ENCODE measurements around the gene CAMKMT.

CAMKMT gene

DNA sequence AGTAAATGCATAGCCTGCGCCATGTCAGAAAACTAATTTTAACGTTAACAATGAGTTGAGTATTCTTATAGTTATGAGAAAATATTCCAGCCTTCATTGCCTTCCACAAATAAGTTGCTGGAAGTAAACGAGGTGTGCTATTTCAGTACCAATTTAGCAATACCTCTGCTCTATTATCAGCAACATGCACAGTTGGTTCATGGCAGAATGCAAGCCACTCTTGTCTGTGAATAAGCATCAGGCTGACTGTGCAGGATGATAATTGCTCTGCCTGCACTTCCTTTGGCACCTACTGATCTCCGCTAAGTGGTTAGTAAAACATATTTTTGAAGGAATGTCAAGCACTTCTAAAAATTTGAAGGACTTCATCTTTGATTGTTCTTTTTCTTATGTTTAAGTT is 317.8 kb downstream of the CAMKMT start:
- H3K9ac ChIP-seq (ENCODE audit: insufficient read length, low read depth) = no peak overlapping the region
- TF ChIP-seq YY1 (IDR thresholded peaks at IDR 0.05; ENCODE audit: insufficient read depth, insufficient read length) (no peak), SUZ12 (IDR thresholded peaks at IDR 0.05; ENCODE audit: extremely low read depth, insufficient read depth, insufficient read length) (no peak), ZNF274 (IDR thresholded peaks at IDR 0.05; ENCODE audit: low read depth, low read length) (no peak)
- H3K9me3 ChIP-seq (ENCODE audit: insufficient read depth, low read length) = no peaks in the 10 kb centered on the region
- H3K4me1 ChIP-seq (ENCODE audit: insufficient read depth, insufficient read length) = no peaks in the 10 kb centered on the region
- no peaks in the 10 kb centered on the region for H3K36me3 ChIP-seq (ENCODE audit: insufficient read depth, insufficient read length, low read length)
- no peak for DNase-seq (ENCODE audit: low read depth, low spot score)
- no peaks in the 10 kb centered on the region for H3K27me3 ChIP-seq (ENCODE audit: insufficient read depth, insufficient read length)
- no peak overlapping the region for H3K4me3 ChIP-seq (ENCODE audit: insufficient read length, low read depth)

DNA sequence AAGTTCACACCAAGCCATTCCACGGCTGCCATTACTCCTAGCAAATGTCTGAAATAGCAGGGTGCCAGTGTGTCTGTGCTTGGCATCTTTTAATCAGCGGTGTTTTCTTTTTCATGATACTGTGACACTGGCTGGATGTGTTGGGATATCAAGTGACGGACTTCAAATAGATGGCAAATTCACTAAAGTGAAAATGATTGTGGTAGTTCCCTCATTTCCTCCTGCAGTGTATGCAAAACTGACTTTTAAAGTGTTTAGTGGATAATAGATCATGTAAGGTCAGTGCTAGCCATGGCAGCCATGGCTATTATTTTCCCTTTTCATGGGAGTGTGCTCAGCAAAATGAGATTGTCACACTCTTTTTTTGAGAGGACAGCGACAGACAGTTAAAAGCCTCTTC is 318.2 kb downstream of the CAMKMT start:
- Histone ChIP-seq H3K9me3 (ENCODE audit: insufficient read depth, low read length) (no peaks in the 10 kb centered on the region), H3K9ac (ENCODE audit: insufficient read length, low read depth) (no peak overlapping the region), H3K36me3 (ENCODE audit: insufficient read depth, insufficient read length, low read length) (no peaks in the 10 kb centered on the region), H3K4me3 (ENCODE audit: insufficient read length, low read depth) (no peak overlapping the region), H3K4me1 (ENCODE audit: insufficient read depth, insufficient read length) (no peaks in the 10 kb centered on the region), H3K27me3 (ENCODE audit: insufficient read depth, insufficient read length) (no peaks in the 10 kb centered on the region)
- no peak for TF ChIP-seq ZNF274 (IDR thresholded peaks at IDR 0.05; ENCODE audit: low read depth, low read length)
- TF ChIP-seq SUZ12 (IDR thresholded peaks at IDR 0.05; ENCODE audit: extremely low read depth, insufficient read depth, insufficient read length) = no peak
- no peak for TF ChIP-seq YY1 (IDR thresholded peaks at IDR 0.05; ENCODE audit: insufficient read depth, insufficient read length)
- no peak for DNase-seq (ENCODE audit: low read depth, low spot score)

GRCh38 chr2:44680424-44680971 is 318.8 kb downstream of the CAMKMT start:
- Histone ChIP-seq H3K9ac (ENCODE audit: insufficient read length, low read depth) (no peak overlapping the region), H3K27me3 (ENCODE audit: insufficient read depth, insufficient read length) (no peaks in the 10 kb centered on the region), H3K36me3 (ENCODE audit: insufficient read depth, insufficient read length, low read length) (no peaks in the 10 kb centered on the region), H3K9me3 (ENCODE audit: insufficient read depth, low read length) (no peaks in the 10 kb centered on the region), H3K4me3 (ENCODE audit: insufficient read length, low read depth) (no peak overlapping the region), H3K4me1 (ENCODE audit: insufficient read depth, insufficient read length) (no peaks in the 10 kb centered on the region)
- no peak for DNase-seq (ENCODE audit: low read depth, low spot score)
- no peak for TF ChIP-seq SUZ12 (IDR thresholded peaks at IDR 0.05; ENCODE audit: extremely low read depth, insufficient read depth, insufficient read length)
- no peak for TF ChIP-seq YY1 (IDR thresholded peaks at IDR 0.05; ENCODE audit: insufficient read depth, insufficient read length)
- no peak for TF ChIP-seq ZNF274 (IDR thresholded peaks at IDR 0.05; ENCODE audit: low read depth, low read length)

- no peak overlapping the region for H3K9ac ChIP-seq (ENCODE audit: insufficient read length, low read depth)
- no peak overlapping the region for H3K4me3 ChIP-seq (ENCODE audit: insufficient read length, low read depth)
- TF ChIP-seq ZNF274 (IDR thresholded peaks at IDR 0.05; ENCODE audit: low read depth, low read length) (no peak), SUZ12 (IDR thresholded peaks at IDR 0.05; ENCODE audit: extremely low read depth, insufficient read depth, insufficient read length) (no peak), YY1 (IDR thresholded peaks at IDR 0.05; ENCODE audit: insufficient read depth, insufficient read length) (no peak)
- no peaks in the 10 kb centered on the region for H3K27me3 ChIP-seq (ENCODE audit: insufficient read depth, insufficient read length)
- no peaks in the 10 kb centered on the region for H3K36me3 ChIP-seq (ENCODE audit: insufficient read depth, insufficient read length, low read length)
- no peak for DNase-seq (ENCODE audit: low read depth, low spot score)
- H3K4me1 ChIP-seq (ENCODE audit: insufficient read depth, insufficient read length) = no peaks in the 10 kb centered on the region
- H3K9me3 ChIP-seq (ENCODE audit: insufficient read depth, low read length) = no peaks in the 10 kb centered on the region
These were observed 319.3 kb downstream of the CAMKMT start for GRCh38 chr2:44680983-44681531.

DNA sequence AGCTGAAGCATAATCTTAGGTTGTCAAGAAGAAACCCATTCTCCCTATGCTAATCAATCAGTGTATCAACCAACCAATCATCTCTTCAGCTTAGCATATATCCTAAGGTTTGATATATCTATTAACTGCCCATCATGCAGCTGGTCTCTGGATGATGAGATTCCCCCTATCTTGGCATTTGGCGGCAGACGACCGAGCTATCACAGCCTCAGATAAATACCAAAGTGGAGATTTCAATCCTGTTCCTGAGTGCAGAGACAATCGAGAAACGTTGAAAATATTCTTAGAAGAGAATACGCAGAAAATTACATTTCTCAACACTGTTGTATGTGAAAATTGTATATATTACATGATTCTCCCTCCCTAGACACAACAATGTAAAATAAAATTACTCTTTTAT is 320.7 kb downstream of the CAMKMT start:
- Histone ChIP-seq H3K4me1 (ENCODE audit: insufficient read depth, insufficient read length) (no peaks in the 10 kb centered on the region), H3K9me3 (ENCODE audit: insufficient read depth, low read length) (no peaks in the 10 kb centered on the region), H3K9ac (ENCODE audit: insufficient read length, low read depth) (no peak overlapping the region), H3K27me3 (ENCODE audit: insufficient read depth, insufficient read length) (no peaks in the 10 kb centered on the region), H3K36me3 (ENCODE audit: insufficient read depth, insufficient read length, low read length) (no peaks in the 10 kb centered on the region), H3K4me3 (ENCODE audit: insufficient read length, low read depth) (no peak overlapping the region)
- no peak for DNase-seq (ENCODE audit: low read depth, low spot score)
- TF ChIP-seq SUZ12 (IDR thresholded peaks at IDR 0.05; ENCODE audit: extremely low read depth, insufficient read depth, insufficient read length) = no peak
- no peak for TF ChIP-seq ZNF274 (IDR thresholded peaks at IDR 0.05; ENCODE audit: low read depth, low read length)
- no peak for TF ChIP-seq YY1 (IDR thresholded peaks at IDR 0.05; ENCODE audit: insufficient read depth, insufficient read length)

- TF ChIP-seq YY1 (IDR thresholded peaks at IDR 0.05; ENCODE audit: insufficient read depth, insufficient read length) (no peak), SUZ12 (IDR thresholded peaks at IDR 0.05; ENCODE audit: extremely low read depth, insufficient read depth, insufficient read length) (no peak), ZNF274 (IDR thresholded peaks at IDR 0.05; ENCODE audit: low read depth, low read length) (no peak)
- H3K9me3 ChIP-seq (ENCODE audit: insufficient read depth, low read length) = no peaks in the 10 kb centered on the region
- H3K27me3 ChIP-seq (ENCODE audit: insufficient read depth, insufficient read length) = no peaks in the 10 kb centered on the region
These were observed 322.8 kb downstream of the CAMKMT start for GRCh38 chr2:44684559-44684958.

GRCh38 chr2:44686561-44686960 is 324.8 kb downstream of the CAMKMT start:
- Histone ChIP-seq H3K4me3 (ENCODE audit: insufficient read length, low read depth) (no peak overlapping the region), H3K4me1 (ENCODE audit: insufficient read depth, insufficient read length) (no peaks in the 10 kb centered on the region), H3K27me3 (ENCODE audit: insufficient read depth, insufficient read length) (no peaks in the 10 kb centered on the region), H3K9me3 (ENCODE audit: insufficient read depth, low read length) (no peaks in the 10 kb centered on the region), H3K36me3 (ENCODE audit: insufficient read depth, insufficient read length, low read length) (no peaks in the 10 kb centered on the region), H3K9ac (ENCODE audit: insufficient read length, low read depth) (no peak overlapping the region)
- no peak for TF ChIP-seq ZNF274 (IDR thresholded peaks at IDR 0.05; ENCODE audit: low read depth, low read length)
- no peak for TF ChIP-seq YY1 (IDR thresholded peaks at IDR 0.05; ENCODE audit: insufficient read depth, insufficient read length)
- TF ChIP-seq SUZ12 (IDR thresholded peaks at IDR 0.05; ENCODE audit: extremely low read depth, insufficient read depth, insufficient read length) = no peak
- no peak for DNase-seq (ENCODE audit: low read depth, low spot score)

More at GRCh38 chr2:44684559-44684958, 322.8 kb downstream of the CAMKMT start:
- no peak for DNase-seq (ENCODE audit: low read depth, low spot score)
- Histone ChIP-seq H3K4me1 (ENCODE audit: insufficient read depth, insufficient read length) (no peaks in the 10 kb centered on the region), H3K4me3 (ENCODE audit: insufficient read length, low read depth) (no peak overlapping the region), H3K9ac (ENCODE audit: insufficient read length, low read depth) (no peak overlapping the region), H3K36me3 (ENCODE audit: insufficient read depth, insufficient read length, low read length) (no peaks in the 10 kb centered on the region)

Data from NT2/D1 (cell line).